GM18873 (cell line): ENCODE results near the gene NPHP4.

ENCODE experiments used
- ATAC-seq: cut with Tn5 transposase; IDR thresholded peaks from one replicate; pipeline ENCODE4 v1.9.1; 2021; ENCODE audit warnings: mild to moderate bottlenecking, moderate library complexity, moderate number of reproducible peaks; ENCODE audit not compliant: unreplicated experiment, low FRiP score

The NPHP4 gene

GRCh38 chr1:6006882-6007281 is 14.7 kb upstream of the NPHP4 start:
- ATAC-seq: no peak

GRCh38 chr1:6005276-6005917 is 13.2 kb upstream of the NPHP4 start:
- ATAC-seq: no peak

GRCh38 chr1:6004412-6005123 is 12.3 kb upstream of the NPHP4 start:
- ATAC-seq: no peak

DNA sequence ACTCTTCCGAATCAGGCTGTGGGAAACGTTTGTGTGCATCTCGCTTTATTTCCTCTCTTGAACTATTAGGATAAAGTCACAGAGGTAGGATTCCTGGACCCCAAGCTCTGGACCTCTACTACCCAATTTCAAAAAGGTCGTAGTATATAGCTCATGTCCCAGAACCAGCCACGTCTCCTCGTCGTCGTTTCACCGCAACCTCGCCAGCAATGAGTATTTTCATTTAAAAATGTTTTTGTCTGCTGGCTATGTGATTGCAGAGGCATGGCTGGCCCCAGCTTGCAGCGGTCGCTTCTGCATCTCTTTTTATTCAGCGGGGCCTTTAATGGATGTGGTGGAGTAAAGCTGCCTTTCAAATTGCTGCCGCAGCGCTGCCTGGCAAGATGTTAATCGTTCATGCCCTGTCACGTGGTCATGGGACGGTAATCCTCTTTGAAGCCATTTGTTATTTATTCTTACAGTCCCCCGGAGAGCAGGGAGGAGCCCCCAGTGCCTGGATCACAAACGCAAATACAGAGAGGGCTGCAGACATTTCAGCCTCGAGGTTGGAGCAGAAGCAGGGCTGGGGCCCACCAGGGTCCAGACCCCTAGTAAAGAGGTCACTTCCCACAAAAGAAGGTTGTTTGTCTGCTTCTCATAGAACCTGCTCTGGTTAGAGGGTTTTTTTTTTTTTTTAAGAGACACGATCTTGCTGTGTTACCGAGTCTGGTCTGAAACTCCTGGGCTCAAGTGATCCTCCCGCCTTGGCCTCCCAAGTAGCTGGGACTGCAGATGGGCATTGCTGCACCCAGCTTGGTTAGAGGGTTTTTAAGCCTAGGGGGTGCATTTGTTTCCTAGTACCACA is 11.6 kb upstream of the NPHP4 start:
- ATAC-seq: no peak

- ATAC-seq: no peak
Observed at GRCh38 chr1:6002714-6003501, 10.7 kb upstream of the NPHP4 start.

DNA sequence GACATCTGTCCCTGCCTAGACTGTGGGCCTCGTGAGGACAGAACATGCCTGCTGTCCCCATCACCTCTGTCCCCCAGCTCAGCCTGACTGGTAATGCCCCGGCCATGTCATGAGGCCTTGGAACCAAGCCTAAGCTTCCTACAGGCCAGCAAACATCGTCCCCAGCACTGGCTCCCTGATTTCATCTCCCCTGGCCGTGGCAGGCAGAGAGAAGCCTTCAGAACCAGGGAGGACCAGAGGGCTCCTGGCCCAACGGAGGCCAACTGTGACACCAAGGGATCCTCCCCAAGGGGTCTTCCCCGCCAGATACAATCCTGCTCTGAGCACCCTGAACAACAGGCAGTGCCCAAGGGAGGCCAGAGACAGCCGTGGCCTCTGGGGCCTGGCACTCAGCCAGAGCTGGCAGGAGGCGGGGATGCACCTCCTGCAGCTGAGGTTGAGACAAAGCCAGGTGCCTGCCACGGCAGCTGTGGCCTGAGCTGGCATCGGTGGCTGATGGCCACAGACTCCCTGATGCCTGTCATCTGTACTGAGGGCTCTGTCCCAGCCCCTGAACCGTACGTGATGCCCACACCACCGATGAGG is 9.9 kb upstream of the NPHP4 start:
- no peak for ATAC-seq

DNA sequence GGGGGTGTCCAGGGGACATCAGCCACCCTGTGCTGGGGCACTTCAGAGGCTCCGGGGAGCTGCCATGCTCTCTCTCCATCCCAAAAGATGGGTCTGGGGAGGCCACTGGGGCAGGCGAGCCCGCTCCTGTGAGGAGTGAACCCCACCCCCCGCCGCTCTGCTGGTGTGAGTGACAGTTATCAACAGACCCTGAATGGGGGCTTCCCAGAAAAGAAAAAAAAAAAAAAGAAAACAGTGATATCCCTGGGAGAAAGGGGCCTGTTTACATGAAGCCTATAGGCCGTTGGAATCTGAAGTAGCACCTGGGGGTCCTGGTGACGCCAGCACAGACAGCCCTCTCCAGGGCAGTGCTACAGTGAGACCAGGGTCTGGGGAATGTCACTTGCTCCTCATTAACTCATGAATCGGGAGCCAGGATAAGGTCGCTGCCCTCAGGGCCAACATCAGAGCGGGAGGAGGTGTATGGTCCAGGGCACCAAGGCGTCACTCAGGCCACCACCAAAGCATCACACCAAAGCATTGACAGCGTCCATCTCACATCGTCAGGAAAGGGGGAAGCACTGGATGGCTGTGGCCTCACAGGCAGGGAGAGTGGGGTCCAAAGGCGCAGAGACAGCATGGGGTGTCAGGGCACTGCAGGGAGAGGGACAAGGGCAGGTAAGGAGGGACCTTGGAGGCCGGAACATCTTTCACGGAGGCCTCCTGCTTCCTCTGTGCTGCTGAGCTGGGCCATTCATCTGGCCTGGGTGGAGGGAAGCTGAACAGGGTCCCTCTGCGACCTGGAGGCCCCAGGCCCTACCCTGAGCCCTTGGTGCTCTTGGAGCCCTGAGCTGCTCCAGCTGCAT is 8.4 kb upstream of the NPHP4 start:
- no peak for ATAC-seq

DNA sequence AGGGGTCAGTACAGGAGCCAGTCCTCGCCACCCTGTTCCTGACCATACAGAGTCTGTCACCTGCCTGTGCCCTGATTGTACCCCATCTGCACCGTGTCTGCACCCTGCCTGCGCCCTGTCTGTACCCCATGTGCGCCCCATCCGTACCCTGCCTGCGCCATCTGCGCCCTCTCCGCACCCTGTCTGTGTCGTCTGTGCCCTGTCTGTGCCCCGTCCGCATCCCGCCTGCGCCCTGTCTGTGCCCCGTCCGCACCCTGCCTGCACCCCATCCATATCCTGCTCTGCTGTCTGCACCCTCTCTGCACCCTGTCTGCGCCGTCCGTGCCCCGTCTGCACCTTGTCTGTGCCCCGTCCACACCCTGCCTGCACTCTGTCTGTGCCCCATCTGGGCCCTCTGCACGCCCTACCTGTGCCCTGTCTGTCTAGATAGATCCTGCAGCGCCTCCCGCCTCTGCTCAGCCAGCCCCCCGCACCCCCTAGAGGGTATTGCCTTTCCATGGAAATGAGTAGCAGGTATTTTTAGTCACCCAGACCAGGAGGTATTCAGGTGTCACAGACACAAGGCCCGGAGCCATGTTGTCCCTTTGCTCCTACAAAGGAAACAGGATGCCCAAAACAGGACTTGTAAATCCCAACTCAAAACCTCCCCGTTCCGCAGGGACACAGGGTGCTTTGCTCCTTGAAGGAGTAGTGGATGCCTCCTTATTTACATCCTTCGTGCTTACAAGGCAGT is 7.7 kb upstream of the NPHP4 start:
- no peak for ATAC-seq

GRCh38 chr1:5998906-5999301 is 6.7 kb upstream of the NPHP4 start:
- no peak for ATAC-seq

- no peak for ATAC-seq
Observed at GRCh38 chr1:5998051-5998905, 6.1 kb upstream of the NPHP4 start.

DNA sequence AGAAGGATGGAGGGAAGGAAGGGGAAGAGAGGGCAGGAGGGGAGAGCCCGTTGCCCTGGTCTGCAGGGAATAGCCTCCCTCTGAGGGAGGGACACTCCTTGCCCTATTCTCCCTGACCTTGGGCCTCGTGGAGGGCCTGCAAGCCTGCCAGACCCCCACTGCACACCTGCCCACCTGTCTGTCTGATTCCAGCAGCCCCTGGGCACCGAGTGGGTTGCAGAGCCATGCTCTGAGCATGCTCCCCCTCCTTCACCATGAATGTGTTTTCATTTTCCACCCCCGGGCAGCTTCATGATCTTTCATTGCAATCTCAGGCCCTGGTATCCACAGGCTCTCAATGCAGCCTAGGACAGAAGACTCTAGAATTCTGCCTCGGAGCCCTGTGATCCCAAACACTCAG is 5.1 kb upstream of the NPHP4 start:
- no peak for ATAC-seq

- ATAC-seq: no peak
Observed at GRCh38 chr1:5996641-5997270, 4.5 kb upstream of the NPHP4 start.

GRCh38 chr1:5995871-5996630 is 3.8 kb upstream of the NPHP4 start:
- no peak for ATAC-seq

- no peak for ATAC-seq
Observed at GRCh38 chr1:5994713-5995621, 2.7 kb upstream of the NPHP4 start.
